GM06990 (cell line): ENCODE measurements around the gene CCT3.
"Not testable (repeated sequence)": the region's sequence is repeated elsewhere in the genome, so short reads cannot be mapped to it uniquely, and the experiment has no call there.

ENCODE experiments used
- DNase-seq: peaks from one replicate; pipeline ENCODE4 v3.0.0-alpha.2; 2011; ENCODE audit not compliant: insufficient read length; ENCODE audit errors: extremely low read depth
- H3K27me3 ChIP-seq: replicated peaks from 2 replicates; pipeline ENCODE4 v1.6.0; 2011; ENCODE audit warnings: low read length; ENCODE audit not compliant: control insufficient read depth, insufficient read depth
- H3K36me3 ChIP-seq: 2 replicates; pipeline ENCODE4 v1.5.1; 2011; ENCODE audit warnings: low read length; ENCODE audit not compliant: control insufficient read depth, insufficient read depth
- H3K4me3 ChIP-seq: replicated peaks from 2 replicates; pipeline ENCODE4 v1.5.1; 2011; ENCODE audit warnings: low read depth, mild to moderate bottlenecking, control low read depth, low read length
- TF ChIP-seq, protein P1 (sequence below): IDR thresholded peaks from 2 replicates; pipeline ENCODE4 v1.5.1; 2011; ENCODE audit warnings: low read length, control low read depth, mild to moderate bottlenecking, inconsistent platforms; ENCODE audit not compliant: insufficient read depth, poor library complexity, severe bottlenecking

The CCT3 gene

GRCh38 chr1:156358641-156359040, 20.5 kb upstream of the CCT3 start:
- no peak for DNase-seq
- no peaks in the 10 kb centered on the region; the same call in 1 of the 2 replicates for H3K27me3 ChIP-seq
- no peak overlapping the region for H3K4me3 ChIP-seq
- TF ChIP-seq, protein P1, sequence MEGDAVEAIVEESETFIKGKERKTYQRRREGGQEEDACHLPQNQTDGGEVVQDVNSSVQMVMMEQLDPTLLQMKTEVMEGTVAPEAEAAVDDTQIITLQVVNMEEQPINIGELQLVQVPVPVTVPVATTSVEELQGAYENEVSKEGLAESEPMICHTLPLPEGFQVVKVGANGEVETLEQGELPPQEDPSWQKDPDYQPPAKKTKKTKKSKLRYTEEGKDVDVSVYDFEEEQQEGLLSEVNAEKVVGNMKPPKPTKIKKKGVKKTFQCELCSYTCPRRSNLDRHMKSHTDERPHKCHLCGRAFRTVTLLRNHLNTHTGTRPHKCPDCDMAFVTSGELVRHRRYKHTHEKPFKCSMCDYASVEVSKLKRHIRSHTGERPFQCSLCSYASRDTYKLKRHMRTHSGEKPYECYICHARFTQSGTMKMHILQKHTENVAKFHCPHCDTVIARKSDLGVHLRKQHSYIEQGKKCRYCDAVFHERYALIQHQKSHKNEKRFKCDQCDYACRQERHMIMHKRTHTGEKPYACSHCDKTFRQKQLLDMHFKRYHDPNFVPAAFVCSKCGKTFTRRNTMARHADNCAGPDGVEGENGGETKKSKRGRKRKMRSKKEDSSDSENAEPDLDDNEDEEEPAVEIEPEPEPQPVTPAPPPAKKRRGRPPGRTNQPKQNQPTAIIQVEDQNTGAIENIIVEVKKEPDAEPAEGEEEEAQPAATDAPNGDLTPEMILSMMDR, result no peak
- H3K36me3 ChIP-seq, result no peaks in the 10 kb centered on the region

GRCh38 chr1:156357977-156358376, 19.9 kb upstream of the CCT3 start:
- no peaks in the 10 kb centered on the region; the same call in 1 of the 2 replicates for H3K27me3 ChIP-seq
- TF ChIP-seq, protein P1, result no peak
- no peak for DNase-seq
- no peaks in the 10 kb centered on the region for H3K36me3 ChIP-seq
- H3K4me3 ChIP-seq, result no peak overlapping the region

GRCh38 chr1:156356875-156357534, 18.9 kb upstream of the CCT3 start:
- Histone ChIP-seq H3K36me3 (no peaks in the 10 kb centered on the region), H3K4me3 (no peak overlapping the region), H3K27me3 (no peaks in the 10 kb centered on the region; the same call in 1 of the 2 replicates)
- DNase-seq, result peak; percentile 61
- TF ChIP-seq, protein P1, result peak; percentile 99

- no peaks in the 10 kb centered on the region for H3K36me3 ChIP-seq
Measured at GRCh38 chr1:156356262-156356874, 18.3 kb upstream of the CCT3 start.

GRCh38 chr1:156352481-156352880, 14.4 kb upstream of the CCT3 start:
- not testable (repeated sequence) for H3K36me3 ChIP-seq, DNase-seq, H3K4me3 ChIP-seq, H3K27me3 ChIP-seq

More at GRCh38 chr1:156356262-156356874, 18.3 kb upstream of the CCT3 start:
- no peak for DNase-seq
- TF ChIP-seq, protein P1, result no peak
- Histone ChIP-seq H3K4me3 (no peak overlapping the region), H3K27me3 (no peaks in the 10 kb centered on the region; the same call in 1 of the 2 replicates)

- TF ChIP-seq, protein P1, result no peak
- Histone ChIP-seq H3K27me3 (peaks cover 1% of the 10 kb centered on the region), H3K36me3 (no peaks in the 10 kb centered on the region), H3K4me3 (no peak overlapping the region)
- DNase-seq, result no peak
Measured at GRCh38 chr1:156347331-156347730, 9.2 kb upstream of the CCT3 start.
